ENCODE measurements around the gene HS3ST5. TPM values are rescaled to one million over a fixed set of nuclear protein-coding genes. Genes with fewer than 3 reads are reported as not detected.

The HS3ST5 gene
- total and polyA plus RNA-seq, 2 experiments from 2014 or later, result 2.8 to 3.5 TPM

DNA sequence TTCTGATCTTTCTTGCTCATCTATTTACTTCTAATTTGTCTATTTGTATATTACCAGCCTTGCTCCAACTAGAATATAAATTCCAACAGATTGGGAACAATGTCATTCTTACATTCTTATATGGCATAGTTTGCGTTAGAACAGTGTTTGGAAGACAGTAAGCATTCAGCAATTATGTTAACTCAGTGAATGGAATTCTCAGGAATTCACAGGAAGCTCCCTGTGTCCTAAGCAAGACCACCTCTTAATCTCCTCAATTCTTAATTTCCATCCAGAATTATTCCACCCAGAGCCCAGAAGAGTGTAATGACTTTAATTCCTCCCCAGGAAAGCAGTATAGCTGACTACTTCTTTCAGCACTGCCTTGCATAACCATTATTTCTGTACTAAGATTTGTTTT is 18.2 kb upstream of the HS3ST5 start:
- Histone ChIP-seq H3K79me2 (replicated peaks; ENCODE audit: insufficient read depth) (no peaks in the 10 kb centered on the region), H2AFZ (no peak overlapping the region), H3K27me3 (ENCODE audit: insufficient read depth) (no peaks in the 10 kb centered on the region), H3K9me2 (ENCODE audit: insufficient read depth) (peaks cover 3% of the 10 kb centered on the region; the same call in 1 of the 2 replicates), H3K36me3 (ENCODE audit: insufficient read depth) (no peaks in the 10 kb centered on the region), H4K20me1 (replicated peaks; ENCODE audit: insufficient read depth) (no peaks in the 10 kb centered on the region), H3K27ac (ENCODE audit: low read depth) (peak overlapping the region; percentile 32; the same call in 1 of the 2 replicates), H3F3A (replicated peaks; ENCODE audit: low read depth) (no peaks in the 10 kb centered on the region), H3K4me2 (peak overlapping the region; percentile 42; the same call in 1 of the 2 replicates), H3K4me3 (no peak overlapping the region), H3K4me1 (ENCODE audit: insufficient read depth) (peaks cover 52% of the 10 kb centered on the region)
- H3K27me3 Mint-ChIP-seq (ENCODE audit: insufficient read depth, low read depth, poor library complexity), result peaks cover 7% of the 10 kb centered on the region
- H3K4me1 Mint-ChIP-seq, result peaks cover 51% of the 10 kb centered on the region
- H3K9me3 Mint-ChIP-seq, result no peaks in the 10 kb centered on the region
- no peak for ATAC-seq
- H3K36me3 Mint-ChIP-seq (ENCODE audit: low read depth), result no peaks in the 10 kb centered on the region
- no peak overlapping the region for H3K4me3 Mint-ChIP-seq
- no peak for DNase-seq (ENCODE audit: low spot score)
- peak overlapping the region; percentile 52; the same call in 1 of the 2 replicates for H3K27ac Mint-ChIP-seq
- TF ChIP-seq ZNF331 (CRISPR knock-in tag; IDR thresholded peaks at IDR 0.05; ENCODE audit: low read depth), result no peak
- 0 out of 2 replicates have a peak, but pooled peaks have one; percentile 17 for TF ChIP-seq NANOG (IDR thresholded peaks at IDR 0.05; ENCODE audit: borderline replicate concordance)

DNA sequence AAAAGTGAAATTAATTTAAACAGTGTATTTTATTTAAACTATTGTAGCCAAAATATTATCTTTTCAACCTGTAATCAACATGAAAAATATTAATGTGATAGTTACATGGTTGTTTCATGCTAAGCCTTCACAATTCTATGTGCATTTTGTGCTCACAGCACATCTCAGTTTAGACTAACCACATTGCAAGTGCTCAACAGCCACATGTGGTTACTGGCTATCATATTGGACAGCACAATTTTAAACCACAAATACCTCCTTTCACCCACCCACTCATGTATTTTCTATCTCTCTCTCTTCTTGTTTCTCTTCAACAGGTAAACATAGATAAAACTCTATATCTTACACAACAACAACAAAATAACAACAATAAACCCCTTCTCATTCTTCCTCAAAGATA is 12.5 kb upstream of the HS3ST5 start:
- H3K27ac ChIP-seq (ENCODE audit: low read depth), result no peak overlapping the region
- ATAC-seq, result no peak
- Mint-ChIP-seq H3K36me3 (ENCODE audit: low read depth) (no peaks in the 10 kb centered on the region), H3K4me3 (no peak overlapping the region), H3K9me3 (no peaks in the 10 kb centered on the region), H3K27me3 (ENCODE audit: insufficient read depth, low read depth, poor library complexity) (no peaks in the 10 kb centered on the region), H3K4me1 (peaks cover 6% of the 10 kb centered on the region; the same call in 2 of the 3 replicates), H3K27ac (no peak overlapping the region)
- H3F3A ChIP-seq (replicated peaks; ENCODE audit: low read depth), result no peaks in the 10 kb centered on the region
- peaks cover 3% of the 10 kb centered on the region for H3K4me1 ChIP-seq (ENCODE audit: insufficient read depth)
- DNase-seq (ENCODE audit: low spot score), result no peak
- H3K4me2 ChIP-seq, result no peak overlapping the region
- H4K20me1 ChIP-seq (replicated peaks; ENCODE audit: insufficient read depth), result no peaks in the 10 kb centered on the region
- H3K27me3 ChIP-seq (ENCODE audit: insufficient read depth), result no peaks in the 10 kb centered on the region
- H3K36me3 ChIP-seq (ENCODE audit: insufficient read depth), result no peaks in the 10 kb centered on the region
- H3K4me3 ChIP-seq, result no peak overlapping the region
- peaks cover 18% of the 10 kb centered on the region for H3K9me2 ChIP-seq (ENCODE audit: insufficient read depth)
- no peak overlapping the region for H2AFZ ChIP-seq
- H3K79me2 ChIP-seq (replicated peaks; ENCODE audit: insufficient read depth), result no peaks in the 10 kb centered on the region
- TF ChIP-seq JUNB (IDR thresholded peaks at IDR 0.05; ENCODE audit: unreplicated experiment), result no peak
- no peak for TF ChIP-seq ETS1 (IDR thresholded peaks at IDR 0.05)
- no peak for TF ChIP-seq REST (IDR thresholded peaks at IDR 0.05; ENCODE audit: unreplicated experiment)
- TF ChIP-seq CREB1 (CRISPR knock-in tag; IDR thresholded peaks at IDR 0.05; ENCODE audit: low read depth), result no peak
- no peak for TF ChIP-seq CTCF (conservative IDR thresholded peaks at IDR 0.05; ENCODE audit: low read depth in 2 of 2)
- TF ChIP-seq NANOG (IDR thresholded peaks at IDR 0.05; ENCODE audit: borderline replicate concordance), result no peak
- no peak for TF ChIP-seq ZNF331 (CRISPR knock-in tag; IDR thresholded peaks at IDR 0.05; ENCODE audit: low read depth)
- TF ChIP-seq STAT1 (IDR thresholded peaks at IDR 0.05; ENCODE audit: unreplicated experiment), result no peak
- no peak for TF ChIP-seq EZH2 (IDR thresholded peaks at IDR 0.05; ENCODE audit: low read depth, unreplicated experiment)

Data from GM23338 (cell line).